DLD1 (cell line): ENCODE measurements around the gene LAMA4.

Experiments used
- in situ Hi-C: cut with HindIII; loops from 2 replicates; pipeline ENCODE4 v1.10.0; 2017; ENCODE audit warnings: low sequenced_read_pairs

LAMA4 gene

GRCh38 chr6:112194511-112194910 lies 59.9 kb downstream of the LAMA4 start:
- in situ Hi-C loops = loop anchor here (10.0 kb wide), 1 partner anchor 120 kb away; no protein-coding TSS in a partner anchor

- in situ Hi-C loops = loop anchor here (10.0 kb wide), 1 partner anchor 121 kb away; no protein-coding TSS in a partner anchor
These were observed 60.8 kb downstream of the LAMA4 start for GRCh38 chr6:112193535-112194051.

- in situ Hi-C loops = loop anchor here (10.0 kb wide), 1 partner anchor 122 kb away; no protein-coding TSS in a partner anchor
These were observed 61.2 kb downstream of the LAMA4 start for GRCh38 chr6:112193117-112193516.

- in situ Hi-C loops = loop anchor here (10.0 kb wide), 1 partner anchor 123 kb away; no protein-coding TSS in a partner anchor
These were observed 62.8 kb downstream of the LAMA4 start for GRCh38 chr6:112191509-112192020.

GRCh38 chr6:112190164-112190563 lies 64.2 kb downstream of the LAMA4 start:
- in situ Hi-C loops = loop anchor here (10.0 kb wide), 1 partner anchor 125 kb away; no protein-coding TSS in a partner anchor

- in situ Hi-C loops = no loop called here
These were observed 64.9 kb downstream of the LAMA4 start for GRCh38 chr6:112189494-112189893.

- in situ Hi-C loops = no loop called here
These were observed 65.5 kb downstream of the LAMA4 start for GRCh38 chr6:112188906-112189305.

GRCh38 chr6:112187736-112188135 lies 66.6 kb downstream of the LAMA4 start:
- in situ Hi-C loops = no loop called here

- in situ Hi-C loops = no loop called here
These were observed 69.4 kb downstream of the LAMA4 start for GRCh38 chr6:112184951-112185350.

GRCh38 chr6:112183271-112183671 lies 71.1 kb downstream of the LAMA4 start:
- in situ Hi-C loops = no loop called here

GRCh38 chr6:112181130-112181529 lies 73.2 kb downstream of the LAMA4 start:
- in situ Hi-C loops = no loop called here

- in situ Hi-C loops = no loop called here
These were observed 74.1 kb downstream of the LAMA4 start for GRCh38 chr6:112180095-112180820.

- in situ Hi-C loops = no loop called here
These were observed 74.7 kb downstream of the LAMA4 start for GRCh38 chr6:112179631-112180030.

GRCh38 chr6:112178846-112179245 lies 75.5 kb downstream of the LAMA4 start:
- in situ Hi-C loops = no loop called here

GRCh38 chr6:112177092-112177491 lies 77.3 kb downstream of the LAMA4 start:
- in situ Hi-C loops = no loop called here

- in situ Hi-C loops = no loop called here
These were observed 78.2 kb downstream of the LAMA4 start for GRCh38 chr6:112176175-112176574.

GRCh38 chr6:112173221-112173804 lies 81.1 kb downstream of the LAMA4 start:
- in situ Hi-C loops = no loop called here

- in situ Hi-C loops = no loop called here
These were observed 81.8 kb downstream of the LAMA4 start for GRCh38 chr6:112172540-112172939.

GRCh38 chr6:112169541-112169940 lies 84.8 kb downstream of the LAMA4 start:
- in situ Hi-C loops = no loop called here

- in situ Hi-C loops = no loop called here
These were observed 90.8 kb downstream of the LAMA4 start for GRCh38 chr6:112163295-112164257.

- in situ Hi-C loops = no loop called here
These were observed 93.6 kb downstream of the LAMA4 start for GRCh38 chr6:112160745-112161144.
